GM19043 (cell line): ENCODE data around the gene ANXA1.

Source experiments
- ATAC-seq: cut with Tn5 transposase; IDR thresholded peaks from one replicate; pipeline ENCODE4 v1.9.1; 2021; ENCODE audit warnings: low read depth; ENCODE audit not compliant: unreplicated experiment

ANXA1 gene

GRCh38 chr9:73202980-73203379 is 51.3 kb downstream of the ANXA1 start:
- ATAC-seq, result no peak

DNA sequence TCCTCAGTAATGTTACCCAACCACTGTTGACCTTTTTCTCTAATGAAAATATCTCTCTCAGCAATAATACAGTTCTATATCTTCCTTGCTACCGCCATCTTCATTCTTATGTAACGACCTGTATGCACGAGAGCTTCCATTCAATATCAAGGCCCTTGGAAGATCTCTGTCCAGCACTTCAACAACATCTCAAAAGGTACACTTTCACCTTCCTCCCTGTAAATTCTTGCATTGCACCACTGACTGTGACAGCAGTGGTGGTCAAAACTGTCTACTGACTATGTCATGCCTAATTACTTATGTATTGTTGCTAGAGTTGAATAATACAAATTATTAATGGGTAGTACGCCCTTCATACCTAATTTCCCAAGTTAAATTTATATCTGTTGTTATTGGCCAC is 53.3 kb downstream of the ANXA1 start:
- no peak for ATAC-seq

DNA sequence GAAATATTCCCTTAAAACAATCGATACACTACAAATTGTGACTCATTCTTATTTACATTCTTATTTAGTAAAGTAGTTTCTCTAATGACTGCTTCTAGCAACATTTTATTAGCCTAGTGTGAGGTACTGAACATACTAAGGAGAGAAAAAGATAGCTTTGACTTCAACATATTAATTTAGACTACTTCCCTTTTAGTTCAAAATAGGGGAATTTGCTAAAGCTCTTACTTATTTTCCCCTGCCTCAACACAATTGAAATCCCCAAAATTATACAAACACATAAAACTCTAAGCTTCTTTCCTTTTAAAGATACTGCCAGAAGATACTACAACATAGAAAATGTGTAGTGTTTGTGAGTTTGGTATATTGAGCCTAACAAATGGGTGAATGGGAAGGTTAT is 55.2 kb downstream of the ANXA1 start:
- ATAC-seq, result no peak

- ATAC-seq, result no peak
Measured at GRCh38 chr9:73210886-73211666, 59.4 kb downstream of the ANXA1 start.

GRCh38 chr9:73213300-73213699 is 61.6 kb downstream of the ANXA1 start:
- no peak for ATAC-seq

DNA sequence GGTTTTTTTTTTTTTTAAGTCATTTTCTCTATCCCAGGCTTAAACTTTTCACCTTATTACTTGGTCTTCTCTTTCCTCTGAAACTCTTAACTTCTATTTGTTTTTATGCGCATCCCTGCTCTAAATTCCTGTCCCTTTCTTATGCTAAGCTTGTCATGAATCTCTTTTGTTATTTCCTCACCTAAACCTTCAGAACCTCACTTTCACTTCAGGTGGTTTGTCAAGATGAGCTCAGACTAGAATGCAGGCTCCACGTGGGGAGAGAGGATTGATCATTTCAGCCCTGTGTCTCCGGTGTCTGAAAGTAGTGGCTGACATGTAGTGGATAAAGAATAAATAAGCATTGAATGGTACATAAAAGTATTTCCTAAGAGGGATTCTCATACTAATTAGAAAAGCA is 63.6 kb downstream of the ANXA1 start:
- no peak for ATAC-seq

DNA sequence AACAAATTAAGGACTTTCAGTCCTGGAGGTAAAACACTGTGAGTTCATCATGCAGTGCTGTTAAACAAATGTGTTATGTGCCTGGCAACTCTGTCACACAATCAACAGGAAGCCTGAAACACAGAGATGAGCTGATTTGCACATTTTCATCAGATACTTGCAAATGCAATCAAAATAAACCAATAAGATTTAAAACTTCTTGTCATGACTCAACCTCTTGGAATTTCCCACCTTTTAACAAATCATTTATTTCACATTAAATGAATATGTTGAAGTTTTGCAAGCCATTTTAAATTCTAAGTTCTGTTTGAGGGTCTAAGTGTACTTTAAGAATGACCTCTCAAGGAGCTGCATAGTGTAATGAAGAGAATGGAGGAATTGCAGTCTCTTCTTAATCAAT is 64.4 kb downstream of the ANXA1 start:
- ATAC-seq, result no peak
